Mesendoderm (in vitro differentiated cells): ENCODE results near the gene MARS1.

Experiments used
- DNase-seq: peaks from one replicate; pipeline ENCODE4 v3.0.0; 2013
- H2AK5ac ChIP-seq: 2 replicates; pipeline ENCODE4 v1.6.1; 2013; ENCODE audit warnings: low read length, inconsistent platforms
- H2BK120ac ChIP-seq: 2 replicates; pipeline ENCODE4 v1.6.1; 2013; ENCODE audit warnings: low read depth, mild to moderate bottlenecking, low read length, moderate library complexity, mixed read lengths
- H2BK15ac ChIP-seq: replicated peaks from 2 replicates; pipeline ENCODE4 v1.6.1; 2013; ENCODE audit warnings: low read depth, mild to moderate bottlenecking, moderate library complexity
- H2BK5ac ChIP-seq: 2 replicates; pipeline ENCODE4 v1.6.1; 2013; ENCODE audit warnings: low read length, inconsistent platforms
- H3K18ac ChIP-seq: 2 replicates; pipeline ENCODE4 v1.6.1; 2013; ENCODE audit warnings: mild to moderate bottlenecking, low read length, mixed read lengths
- H3K23ac ChIP-seq: one replicate; pipeline ENCODE4 v1.6.1; 2013; ENCODE audit warnings: low read length
- H3K27ac ChIP-seq: 2 replicates; pipeline ENCODE4 v1.5.1; 2013; ENCODE audit warnings: low read depth, mild to moderate bottlenecking, inconsistent platforms, low read length, moderate library complexity
- H3K27me3 ChIP-seq: 2 replicates; pipeline ENCODE4 v1.6.1; 2013; ENCODE audit warnings: low read length, control low read depth, mild to moderate bottlenecking, inconsistent platforms; ENCODE audit not compliant: insufficient read depth, poor library complexity
- H3K36me3 ChIP-seq: 2 replicates; pipeline ENCODE4 v1.6.1; 2013; ENCODE audit warnings: low read length, inconsistent platforms; ENCODE audit not compliant: control insufficient read depth, insufficient read depth
- H3K4ac ChIP-seq: one replicate; pipeline ENCODE4 v1.6.1; 2013; ENCODE audit warnings: low read depth, mild to moderate bottlenecking, low read length, moderate library complexity
- H3K4me1 ChIP-seq: 2 replicates; pipeline ENCODE4 v1.6.1; 2013; ENCODE audit warnings: low read depth, low read length, inconsistent platforms; ENCODE audit not compliant: control insufficient read depth
- H3K4me2 ChIP-seq: 2 replicates; pipeline ENCODE4 v1.6.1; 2013; ENCODE audit warnings: low read length
- H3K4me3 ChIP-seq: 2 replicates; pipeline ENCODE4 v1.5.1; 2013; ENCODE audit warnings: mild to moderate bottlenecking, low read length
- H3K56ac ChIP-seq: one replicate; pipeline ENCODE4 v1.6.1; 2013; ENCODE audit warnings: low read length
- H3K79me1 ChIP-seq: 2 replicates; pipeline ENCODE4 v1.6.1; 2013; ENCODE audit warnings: low read length, inconsistent platforms
- H3K79me2 ChIP-seq: 2 replicates; pipeline ENCODE4 v1.6.1; 2013; ENCODE audit warnings: mild to moderate bottlenecking, low read length; ENCODE audit not compliant: control insufficient read depth, insufficient read depth
- H3K9ac ChIP-seq: 2 replicates; pipeline ENCODE4 v1.6.1; 2013; ENCODE audit warnings: low read length, inconsistent platforms
- H4K5ac ChIP-seq: one replicate; pipeline ENCODE4 v1.6.1; 2013; ENCODE audit warnings: low read length
- H4K8ac ChIP-seq: one replicate; pipeline ENCODE4 v1.6.1; 2013; ENCODE audit warnings: low read depth, mild to moderate bottlenecking, control low read depth, low read length, moderate library complexity
- WGBS: extraction: QIAGEN DNeasy Blood & Tissue Kit; methylation state at CpG from one replicate; pipeline ENCODE4 v1.1.7; 2013; ENCODE audit warnings: low lambda C conversion rate, missing lambda C conversion rate; ENCODE audit not compliant: insufficient coverage; ENCODE audit errors: extremely low coverage; 5-methylcytosine and 5-hydroxymethylcytosine counted together

The MARS1 gene

DNA sequence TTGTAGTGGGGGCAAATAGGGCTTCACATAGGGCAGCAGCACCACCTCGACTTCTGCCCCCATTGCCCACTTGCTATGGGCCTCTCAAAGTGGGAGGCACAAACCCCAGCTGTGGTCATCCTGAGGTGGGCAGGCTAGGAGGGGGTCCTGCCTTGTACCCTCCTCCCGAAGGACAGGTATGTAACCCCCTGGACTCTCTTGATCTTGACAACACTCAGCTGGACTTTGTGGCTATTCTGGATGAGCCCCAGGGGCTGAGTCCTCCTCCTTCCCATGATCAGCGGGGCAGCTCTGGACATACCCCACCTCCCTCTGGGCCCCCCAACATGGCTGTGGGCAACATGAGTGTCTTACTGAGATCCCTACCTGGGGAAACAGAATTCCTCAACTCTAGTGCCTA, 16.2 kb upstream of the MARS1 start:
- H2BK15ac ChIP-seq, result no peak overlapping the region
- no peak for DNase-seq
- H4K5ac ChIP-seq, result no peak overlapping the region
- H3K36me3 ChIP-seq, result no peaks in the 10 kb centered on the region
- H3K4me3 ChIP-seq, result no peak overlapping the region
- no peak overlapping the region for H3K4ac ChIP-seq
- no peak overlapping the region for H2AK5ac ChIP-seq
- no CpG with 5 or more reads among the region's 3 CpGs for WGBS
- H3K27ac ChIP-seq, result no peak overlapping the region
- H3K79me1 ChIP-seq, result no peaks in the 10 kb centered on the region
- no peak overlapping the region for H3K18ac ChIP-seq
- H3K79me2 ChIP-seq, result no peaks in the 10 kb centered on the region
- no peak overlapping the region for H3K9ac ChIP-seq
- peaks cover 25% of the 10 kb centered on the region for H3K27me3 ChIP-seq
- H3K4me2 ChIP-seq, result no peak overlapping the region
- H3K4me1 ChIP-seq, result no peaks in the 10 kb centered on the region
- H3K56ac ChIP-seq, result no peak overlapping the region
- H2BK5ac ChIP-seq, result no peak overlapping the region
- H2BK120ac ChIP-seq, result no peak overlapping the region
- H3K23ac ChIP-seq, result no peak overlapping the region
- no peak overlapping the region for H4K8ac ChIP-seq

DNA sequence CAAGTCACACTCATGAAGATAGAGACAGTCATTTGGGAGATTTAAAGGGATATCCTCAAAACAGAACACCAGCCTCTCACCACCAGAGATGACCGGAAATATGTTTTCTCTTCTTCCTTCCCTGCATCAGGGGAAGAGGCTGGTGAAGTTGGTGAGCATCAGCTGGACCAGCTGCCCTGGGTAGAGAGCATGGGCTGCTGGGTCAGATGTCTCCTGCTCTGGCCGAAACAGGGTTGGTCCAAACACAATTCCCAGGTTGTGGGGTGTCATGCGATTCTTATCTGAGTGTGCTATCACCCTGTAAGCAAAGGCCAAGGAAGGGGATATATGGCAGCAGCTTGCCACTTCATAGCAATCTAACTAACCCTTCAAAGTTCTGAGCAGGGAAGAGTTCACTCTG, 15.5 kb upstream of the MARS1 start:
- no peak overlapping the region for H4K8ac ChIP-seq
- H2BK15ac ChIP-seq, result no peak overlapping the region
- H3K23ac ChIP-seq, result no peak overlapping the region
- no peak overlapping the region for H3K9ac ChIP-seq
- H3K79me1 ChIP-seq, result no peaks in the 10 kb centered on the region
- DNase-seq, result no peak
- no peaks in the 10 kb centered on the region for H3K79me2 ChIP-seq
- no peak overlapping the region for H3K4ac ChIP-seq
- no peak overlapping the region for H2AK5ac ChIP-seq
- no peak overlapping the region for H2BK5ac ChIP-seq
- H3K4me3 ChIP-seq, result no peak overlapping the region
- H3K56ac ChIP-seq, result no peak overlapping the region
- WGBS, result no CpG with 5 or more reads among the region's 3 CpGs
- H4K5ac ChIP-seq, result no peak overlapping the region
- H3K4me1 ChIP-seq, result peaks cover under 1% of the 10 kb centered on the region
- no peak overlapping the region for H3K4me2 ChIP-seq
- peaks cover 25% of the 10 kb centered on the region for H3K27me3 ChIP-seq
- no peak overlapping the region for H3K27ac ChIP-seq
- no peak overlapping the region for H2BK120ac ChIP-seq
- H3K36me3 ChIP-seq, result no peaks in the 10 kb centered on the region
- H3K18ac ChIP-seq, result no peak overlapping the region

DNA sequence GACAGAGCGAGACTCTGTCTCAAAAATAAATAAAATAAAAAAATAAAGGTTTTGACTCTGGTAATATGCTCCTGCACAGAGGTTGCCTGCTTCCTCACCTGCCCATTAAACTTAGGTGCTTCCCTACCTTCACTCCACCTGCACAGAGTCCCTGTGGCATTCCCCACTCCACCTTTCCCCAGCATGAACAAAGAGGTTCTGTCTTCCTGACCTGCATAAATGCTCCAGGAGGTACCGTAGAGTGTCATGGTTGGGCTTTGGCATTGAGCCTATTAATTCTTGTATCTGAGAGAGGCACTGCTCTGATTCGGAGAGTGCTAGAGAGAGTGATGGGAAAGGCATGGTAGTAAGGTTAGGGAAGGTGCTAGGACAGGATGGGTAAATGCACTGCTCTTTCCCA, 14.5 kb upstream of the MARS1 start:
- WGBS, result no CpG with 5 or more reads among the region's 3 CpGs
- Histone ChIP-seq H3K27ac (no peak overlapping the region), H2BK5ac (no peak overlapping the region), H3K4ac (no peak overlapping the region), H3K79me1 (no peaks in the 10 kb centered on the region), H2BK15ac (no peak overlapping the region), H4K8ac (no peak overlapping the region), H3K27me3 (peaks cover 25% of the 10 kb centered on the region), H4K5ac (no peak overlapping the region), H3K56ac (no peak overlapping the region), H3K9ac (no peak overlapping the region), H3K36me3 (no peaks in the 10 kb centered on the region), H2BK120ac (no peak overlapping the region), H3K23ac (no peak overlapping the region), H3K4me3 (no peak overlapping the region), H2AK5ac (no peak overlapping the region), H3K4me2 (no peak overlapping the region), H3K18ac (no peak overlapping the region), H3K4me1 (peaks cover 8% of the 10 kb centered on the region), H3K79me2 (no peaks in the 10 kb centered on the region)
- no peak for DNase-seq

DNA sequence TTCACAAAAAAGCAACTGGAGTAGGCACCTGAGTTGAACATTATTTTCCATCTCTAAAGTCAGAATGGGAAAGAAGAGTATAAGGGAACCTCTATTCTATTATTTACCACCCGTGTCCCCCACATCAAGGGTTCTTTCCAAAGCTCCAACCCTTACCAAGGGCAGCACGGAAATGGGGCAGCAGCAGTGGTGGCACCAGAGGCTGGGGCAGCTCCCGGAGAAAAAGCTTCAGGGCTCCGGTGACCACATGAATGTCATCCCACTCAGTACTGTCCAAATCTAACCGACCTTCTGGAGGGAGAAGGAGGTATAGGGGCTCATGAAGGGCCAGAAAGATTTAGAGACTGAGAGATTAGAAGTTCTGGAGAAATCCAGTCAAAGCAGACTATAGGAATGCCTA, 14.0 kb upstream of the MARS1 start:
- no CpG with 5 or more reads among the region's 5 CpGs for WGBS
- no peak for DNase-seq

DNA sequence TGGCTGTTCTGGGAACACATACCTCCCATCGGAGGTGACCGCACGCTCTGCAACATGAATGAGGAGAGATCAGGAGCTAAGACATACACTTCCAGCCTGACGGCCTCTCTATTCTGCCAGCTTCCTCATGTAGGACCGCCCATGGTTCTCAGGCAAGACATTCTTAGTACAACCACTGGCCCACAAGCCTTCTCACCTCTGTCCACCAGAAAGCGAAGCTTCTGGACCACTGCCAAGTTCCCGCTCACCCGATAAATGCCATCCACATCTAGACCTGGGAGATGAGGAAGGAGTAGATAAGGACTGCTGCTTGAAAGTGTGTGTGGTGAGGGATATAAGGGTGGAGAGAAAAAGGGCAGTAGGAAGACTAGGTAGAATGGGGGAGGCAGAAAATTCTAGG, 13.4 kb upstream of the MARS1 start:
- no peak for DNase-seq
- Histone ChIP-seq H3K27me3 (peaks cover 25% of the 10 kb centered on the region), H3K4ac (no peak overlapping the region), H2AK5ac (no peak overlapping the region), H3K79me1 (no peaks in the 10 kb centered on the region), H2BK5ac (no peak overlapping the region), H3K56ac (no peak overlapping the region), H3K4me3 (no peak overlapping the region), H3K4me1 (peaks cover 8% of the 10 kb centered on the region), H4K8ac (no peak overlapping the region), H4K5ac (no peak overlapping the region), H3K9ac (no peak overlapping the region), H3K36me3 (no peaks in the 10 kb centered on the region), H3K27ac (no peak overlapping the region), H3K18ac (no peak overlapping the region), H3K79me2 (no peaks in the 10 kb centered on the region), H3K4me2 (no peak overlapping the region), H2BK120ac (no peak overlapping the region), H3K23ac (no peak overlapping the region), H2BK15ac (no peak overlapping the region)
- WGBS, result no CpG with 5 or more reads among the region's 8 CpGs

More for the DNA sequence above, 14.0 kb upstream of the MARS1 start:
- Histone ChIP-seq H3K27ac (no peak overlapping the region), H3K4me2 (no peak overlapping the region), H3K4ac (no peak overlapping the region), H3K23ac (no peak overlapping the region), H3K56ac (no peak overlapping the region), H3K9ac (no peak overlapping the region), H2BK15ac (no peak overlapping the region), H4K5ac (no peak overlapping the region), H3K18ac (no peak overlapping the region), H3K79me1 (no peaks in the 10 kb centered on the region), H3K79me2 (no peaks in the 10 kb centered on the region), H3K36me3 (no peaks in the 10 kb centered on the region), H3K4me3 (no peak overlapping the region), H2AK5ac (no peak overlapping the region), H2BK5ac (no peak overlapping the region), H3K4me1 (peaks cover 8% of the 10 kb centered on the region), H3K27me3 (peaks cover 25% of the 10 kb centered on the region), H2BK120ac (no peak overlapping the region), H4K8ac (no peak overlapping the region)

DNA sequence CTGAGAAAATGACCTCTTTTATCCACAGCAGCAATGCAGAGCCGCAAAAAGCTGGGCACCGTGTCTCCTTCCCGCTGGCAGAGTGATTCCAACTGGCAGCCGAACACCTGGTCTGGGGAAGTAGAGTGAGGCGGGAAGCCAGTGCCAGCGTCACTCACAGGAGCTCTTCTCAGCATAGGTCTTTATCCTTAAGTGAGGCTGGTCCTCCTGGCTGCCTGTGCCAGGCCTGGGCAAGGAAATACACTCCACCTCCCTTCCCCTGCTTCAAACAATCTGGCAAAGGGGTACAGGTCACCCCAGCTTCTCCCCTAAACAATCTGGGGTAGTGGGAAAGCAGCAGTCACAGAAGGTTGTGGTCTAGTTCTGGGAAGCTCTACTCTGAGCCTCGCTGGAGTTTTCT, 13.0 kb upstream of the MARS1 start:
- peaks cover 8% of the 10 kb centered on the region for H3K4me1 ChIP-seq
- no peak for DNase-seq
- no peak overlapping the region for H3K56ac ChIP-seq
- H3K4me3 ChIP-seq, result no peak overlapping the region
- no peak overlapping the region for H4K5ac ChIP-seq
- H2BK15ac ChIP-seq, result no peak overlapping the region
- H3K18ac ChIP-seq, result no peak overlapping the region
- H4K8ac ChIP-seq, result no peak overlapping the region
- no peaks in the 10 kb centered on the region for H3K79me2 ChIP-seq
- no CpG with 5 or more reads among the region's 7 CpGs for WGBS
- no peak overlapping the region for H3K23ac ChIP-seq
- H2BK5ac ChIP-seq, result no peak overlapping the region
- H3K9ac ChIP-seq, result no peak overlapping the region
- H3K4ac ChIP-seq, result no peak overlapping the region
- H3K79me1 ChIP-seq, result no peaks in the 10 kb centered on the region
- H3K27me3 ChIP-seq, result peaks cover 25% of the 10 kb centered on the region
- H3K27ac ChIP-seq, result no peak overlapping the region
- peak overlapping the region; percentile 59 for H3K4me2 ChIP-seq
- no peak overlapping the region for H2BK120ac ChIP-seq
- no peaks in the 10 kb centered on the region for H3K36me3 ChIP-seq
- H2AK5ac ChIP-seq, result no peak overlapping the region
